Suprapubic skin (tissue), 4 donors: ENCODE measurements around the gene SLC22A23. TPM values are rescaled to one million over a fixed set of nuclear protein-coding genes. Genes with fewer than 3 reads are reported as not detected.

Experiments
- DNase-seq, 2 donors: peaks; one replicate each; pipeline ENCODE4 v3.0.0-alpha.2; 2019; ENCODE audit warnings: low spot score in 2 of 2
- H3K27ac ChIP-seq: fragments of 200-600 bp; sonication (generic); one replicate; pipeline ENCODE4 v1.5.1; 2019
- H3K27me3 ChIP-seq: fragments of 200-600 bp; sonication (generic); one replicate; pipeline ENCODE4 v1.5.1; 2019
- H3K36me3 ChIP-seq: fragments of 200-600 bp; sonication (generic); one replicate; pipeline ENCODE4 v1.5.1; 2019
- H3K4me1 ChIP-seq: fragments of 200-600 bp; sonication (generic); one replicate; pipeline ENCODE4 v1.5.1; 2019
- H3K4me3 ChIP-seq: fragments of 200-600 bp; sonication (generic); one replicate; pipeline ENCODE4 v1.5.1; 2019; ENCODE audit warnings: mild to moderate bottlenecking
- H3K9me3 ChIP-seq: fragments of 200-600 bp; sonication (generic); one replicate; pipeline ENCODE4 v1.5.1; 2019
- CTCF ChIP-seq, 2 donors: fragments of 200-600 bp in 1 of 2; fragments of 450-650 bp in 1 of 2; sonication (generic) in 1 of 2; IDR thresholded peaks; one replicate each; pipeline ENCODE4 v1.5.1; 2016 to 2019; ENCODE audit warnings: antibody characterized with exemption in 2 of 2, mild to moderate bottlenecking in 1 of 2, moderate library complexity in 1 of 2
- EP300 ChIP-seq: sonication (generic); formaldehyde crosslinking; IDR thresholded peaks from one replicate; pipeline ENCODE4 v1.6.1; 2017; ENCODE audit warnings: antibody characterized with exemption
- POLR2A ChIP-seq, 2 donors: fragments of 450-650 bp; IDR thresholded peaks; one replicate each; pipeline ENCODE4 v1.6.1; 2017; ENCODE audit warnings: antibody characterized with exemption in 2 of 2, mild to moderate bottlenecking in 2 of 2, moderate library complexity in 2 of 2
- POLR2AphosphoS5 ChIP-seq, 3 donors: sonication (generic); formaldehyde crosslinking; IDR thresholded peaks; one replicate each; pipeline ENCODE4 v1.6.1; 2017; ENCODE audit warnings: antibody characterized with exemption in 3 of 3
- WGBS: methylation state at CpG from one replicate; pipeline ENCODE4 v1.1.5; 2018; 5-methylcytosine and 5-hydroxymethylcytosine counted together
- total RNA-seq, 4 donors: library from RNA; depleted of rRNA; stranded (reverse); fragments of >200 nt; gene quantifications; one replicate each; pipeline ENCODE4 v1.1.0, GENCODE V29; 2016

The SLC22A23 gene
- total RNA-seq, 4 donors from 2014 or later = 38.2 to 59.8 (median 48.1) TPM

- H3K4me3 ChIP-seq = no peak overlapping the region
- TF ChIP-seq EP300 (no peak), POLR2A (IDR thresholded peaks at IDR 0.05) (no peak), POLR2AphosphoS5 (IDR thresholded peaks at IDR 0.05) (no peak), CTCF (IDR thresholded peaks at IDR 0.05) (no peak)
- H3K27ac ChIP-seq = no peak overlapping the region
- 56% methylated on average over 5 of the region's 5 CpGs for WGBS
- no peak for DNase-seq
- H3K36me3 ChIP-seq = peaks cover 55% of the 10 kb centered on the region
- H3K27me3 ChIP-seq = no peaks in the 10 kb centered on the region
- H3K9me3 ChIP-seq = no peaks in the 10 kb centered on the region
- H3K4me1 ChIP-seq = peaks cover 9% of the 10 kb centered on the region
These were observed 189.7 kb downstream of the SLC22A23 start for GRCh38 chr6:3267162-3267561.

- H3K4me1 ChIP-seq = peaks cover 19% of the 10 kb centered on the region
- no peak for DNase-seq
- H3K27ac ChIP-seq = no peak overlapping the region
- 72% methylated on average over 9 of the region's 9 CpGs for WGBS
- TF ChIP-seq CTCF (IDR thresholded peaks at IDR 0.05) = no peak
- no peak for TF ChIP-seq POLR2AphosphoS5 (IDR thresholded peaks at IDR 0.05)
- TF ChIP-seq POLR2A (IDR thresholded peaks at IDR 0.05) = no peak
- TF ChIP-seq EP300 = no peak
- H3K36me3 ChIP-seq = peaks cover 45% of the 10 kb centered on the region
- no peaks in the 10 kb centered on the region for H3K9me3 ChIP-seq
- H3K27me3 ChIP-seq = no peaks in the 10 kb centered on the region
- H3K4me3 ChIP-seq = no peak overlapping the region
These were observed 190.7 kb downstream of the SLC22A23 start for GRCh38 chr6:3266170-3266569.

GRCh38 chr6:3265671-3266070, 191.2 kb downstream of the SLC22A23 start:
- WGBS = 64% methylated on average over 7 of the region's 9 CpGs
- no peaks in the 10 kb centered on the region for H3K9me3 ChIP-seq
- H3K27ac ChIP-seq = no peak overlapping the region
- TF ChIP-seq CTCF (IDR thresholded peaks at IDR 0.05) = no peak
- DNase-seq = no peak
- H3K4me1 ChIP-seq = peaks cover 24% of the 10 kb centered on the region
- H3K36me3 ChIP-seq = peaks cover 40% of the 10 kb centered on the region
- no peak overlapping the region for H3K4me3 ChIP-seq
- no peaks in the 10 kb centered on the region for H3K27me3 ChIP-seq

GRCh38 chr6:3264356-3264755, 192.5 kb downstream of the SLC22A23 start:
- H3K36me3 ChIP-seq = peaks cover 26% of the 10 kb centered on the region
- no peak overlapping the region for H3K4me3 ChIP-seq
- TF ChIP-seq CTCF (IDR thresholded peaks at IDR 0.05) (no peak), POLR2AphosphoS5 (IDR thresholded peaks at IDR 0.05) (no peak), POLR2A (IDR thresholded peaks at IDR 0.05) (no peak), EP300 (no peak)
- DNase-seq = no peak
- no peaks in the 10 kb centered on the region for H3K9me3 ChIP-seq
- no peak overlapping the region for H3K27ac ChIP-seq
- H3K4me1 ChIP-seq = peaks cover 37% of the 10 kb centered on the region
- no peaks in the 10 kb centered on the region for H3K27me3 ChIP-seq
- WGBS = 65% methylated on average over 1 of the region's 3 CpGs

GRCh38 chr6:3263096-3263495, 193.8 kb downstream of the SLC22A23 start:
- TF ChIP-seq EP300 (no peak), CTCF (IDR thresholded peaks at IDR 0.05) (no peak), POLR2A (IDR thresholded peaks at IDR 0.05) (no peak), POLR2AphosphoS5 (IDR thresholded peaks at IDR 0.05) (no peak)
- H3K27ac ChIP-seq = no peak overlapping the region
- H3K36me3 ChIP-seq = peaks cover 14% of the 10 kb centered on the region
- no peak for DNase-seq
- H3K4me1 ChIP-seq = peaks cover 44% of the 10 kb centered on the region
- no peaks in the 10 kb centered on the region for H3K27me3 ChIP-seq
- no peaks in the 10 kb centered on the region for H3K9me3 ChIP-seq
- H3K4me3 ChIP-seq = no peak overlapping the region
- WGBS = 73% methylated on average over 6 of the region's 6 CpGs
